ENCODE data around the gene OSBPL7.

The OSBPL7 gene

GRCh38 chr17:47822785-47823184 lies 1.2 kb upstream of the OSBPL7 start:
- DNase-seq: no peak

GRCh38 chr17:47821031-47821423 lies 567 bp downstream of the OSBPL7 start:
- DNase-seq: no peak

- DNase-seq: no peak
Measured at GRCh38 chr17:47820033-47820789, 1.4 kb downstream of the OSBPL7 start.

- no peak for DNase-seq
Measured at GRCh38 chr17:47819475-47819874, 2.1 kb downstream of the OSBPL7 start.

GRCh38 chr17:47818002-47818695 lies 3.4 kb downstream of the OSBPL7 start:
- no peak for DNase-seq

GRCh38 chr17:47816947-47817346 lies 4.6 kb downstream of the OSBPL7 start:
- DNase-seq: no peak

GRCh38 chr17:47816111-47816735 lies 5.4 kb downstream of the OSBPL7 start:
- no peak for DNase-seq

GRCh38 chr17:47815106-47815918 lies 6.3 kb downstream of the OSBPL7 start:
- DNase-seq: no peak

GRCh38 chr17:47813512-47814031 lies 8.0 kb downstream of the OSBPL7 start:
- no peak for DNase-seq

GRCh38 chr17:47813077-47813476 lies 8.5 kb downstream of the OSBPL7 start:
- no peak for DNase-seq

GRCh38 chr17:47812146-47812920 lies 9.3 kb downstream of the OSBPL7 start:
- no peak for DNase-seq

GRCh38 chr17:47811709-47812108 lies 9.9 kb downstream of the OSBPL7 start:
- no peak for DNase-seq

GRCh38 chr17:47810901-47811635 lies 10.5 kb downstream of the OSBPL7 start:
- DNase-seq: no peak

GRCh38 chr17:47810200-47810821 lies 11.3 kb downstream of the OSBPL7 start:
- DNase-seq: no peak

- no peak for DNase-seq
Measured at GRCh38 chr17:47808830-47809480, 12.6 kb downstream of the OSBPL7 start.

- no peak for DNase-seq
Measured at GRCh38 chr17:47808036-47808829, 13.4 kb downstream of the OSBPL7 start.

GRCh38 chr17:47807421-47807820 lies 14.2 kb downstream of the OSBPL7 start:
- DNase-seq: no peak

GRCh38 chr17:47806913-47807255 lies 14.7 kb downstream of the OSBPL7 start:
- no peak for DNase-seq

Data from stimulated activated CD4-positive, alpha-beta T cell treated with anti-CD3 and anti-CD28 coated beads, Interleukin-12 subunit alpha, Interleukin-12 subunit beta, amount 100 ng/mL, for 4 hours (primary cell).